Stimulated activated CD4-positive, alpha-beta T cell treated with anti-CD3 and anti-CD28 coated beads, TNF-alpha, amount 100 ng/mL, for 24 hours (primary cell): ENCODE data around the gene NKAPD1.
"Not testable (repeated sequence)": the region's sequence is repeated elsewhere in the genome, so short reads cannot be mapped to it uniquely, and the experiment has no call there.

ENCODE experiments used
- DNase-seq, 3 experiments: peaks; one replicate each; pipeline ENCODE4 v3.0.0-alpha.2; 2020; ENCODE audit warnings: low read depth in 3 of 3

NKAPD1 gene

DNA sequence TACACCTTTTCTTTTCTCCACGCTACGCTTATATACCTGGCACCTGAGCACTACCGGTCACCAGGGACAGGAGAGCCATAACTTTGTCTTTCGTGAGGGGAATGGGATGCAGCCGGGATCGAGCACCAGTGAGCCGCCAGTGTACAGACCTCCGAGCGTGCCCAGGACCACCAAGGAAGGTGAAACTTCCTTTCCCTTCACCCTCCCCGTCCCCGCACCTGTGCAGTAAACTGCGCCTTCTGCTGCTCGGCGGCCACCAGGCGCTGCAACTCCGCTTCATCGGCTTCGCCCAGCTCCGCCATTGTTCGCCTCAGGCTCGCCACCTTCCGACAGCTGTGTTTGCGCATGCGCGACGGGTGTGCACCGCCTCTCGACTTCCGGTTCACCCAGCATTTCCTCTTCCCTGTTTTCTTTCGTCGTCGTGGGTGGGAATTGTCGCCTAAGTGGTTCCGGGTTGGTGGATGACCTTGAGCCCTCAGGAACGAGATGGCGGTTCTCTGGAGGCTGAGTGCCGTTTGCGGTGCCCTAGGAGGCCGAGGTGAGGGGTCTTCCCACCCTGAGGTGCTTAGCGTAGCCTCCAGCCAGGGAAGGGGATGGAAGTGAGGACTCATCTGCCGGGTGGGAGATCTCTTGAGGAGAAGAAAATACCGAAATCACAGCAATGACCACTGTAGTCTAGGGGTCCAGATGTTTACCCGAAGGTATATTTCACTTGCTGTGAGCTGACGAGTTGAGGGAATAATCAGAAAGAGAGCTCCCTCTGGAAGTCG, 12.5 kb downstream of the NKAPD1 start, which contains the start of the genes SDHD and TIMM8B:
TSS of gene SDHD (plus strand) at position 452 of the 770 bp plus-strand sequence. CDS start at position 487, 35 bp downstream.
TSS of gene TIMM8B (minus strand) at position 335 of the 770 bp plus-strand sequence. CDS start at position 302, 33 bp downstream.
- DNase-seq: peak; percentile 89 to 96 (median 92)

DNA sequence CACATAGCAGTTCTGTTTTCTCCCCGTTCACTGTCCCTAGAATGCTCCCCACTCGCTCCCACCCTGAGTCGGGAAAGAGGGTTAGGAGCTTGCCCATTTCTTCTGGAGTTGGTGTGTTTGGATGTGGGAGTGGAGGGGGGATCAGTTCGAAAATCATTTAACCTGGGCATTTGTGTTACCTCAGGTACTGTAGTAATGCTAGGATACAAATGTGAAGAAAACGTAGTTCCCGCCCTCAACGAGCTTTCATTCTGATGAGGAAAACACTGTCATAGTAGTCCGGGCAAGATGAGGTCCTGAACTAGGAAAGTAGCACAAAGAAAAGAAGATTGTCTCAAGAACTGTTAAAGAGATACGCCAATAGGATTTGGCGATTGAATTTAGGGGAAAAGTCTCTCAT, 13.1 kb downstream of the NKAPD1 start:
- DNase-seq: no peak

DNA sequence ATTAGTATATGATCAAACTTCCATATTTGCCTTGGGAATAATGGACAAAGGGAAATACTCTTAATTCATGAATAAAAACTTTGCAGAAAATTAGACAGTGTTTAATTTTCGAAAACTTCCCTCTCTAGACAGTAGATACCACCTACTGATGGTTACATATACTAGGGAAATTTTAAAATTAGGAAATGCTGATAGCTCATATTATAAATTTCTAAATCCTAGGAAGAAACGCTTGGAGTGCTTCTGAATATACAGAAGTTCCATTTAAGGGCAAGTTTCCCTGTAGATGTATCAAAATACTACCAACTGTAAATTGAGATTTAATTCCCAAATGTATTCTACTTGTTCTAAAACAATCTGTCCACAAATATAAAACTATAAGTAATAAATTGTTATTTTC, 21.2 kb downstream of the NKAPD1 start:
- DNase-seq: not testable (repeated sequence)

DNA sequence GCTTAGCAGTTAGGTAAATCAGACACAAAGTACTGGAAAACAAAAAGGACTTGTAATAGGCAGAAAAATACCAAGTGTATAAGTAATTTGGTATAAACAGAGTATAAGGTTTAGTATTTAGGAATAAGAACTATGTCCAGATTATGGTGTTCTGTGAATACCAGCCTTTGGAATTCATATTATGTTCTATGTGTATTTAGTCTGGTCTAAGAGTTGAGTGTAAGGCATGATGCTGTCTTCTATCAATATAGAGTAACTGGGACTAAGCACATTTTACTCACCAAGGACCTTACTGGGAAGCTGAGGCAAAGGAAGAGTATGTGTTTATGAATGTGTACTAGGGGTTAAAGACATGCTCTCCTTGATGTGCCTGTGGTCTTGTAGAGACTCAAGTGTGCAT, 22.1 kb downstream of the NKAPD1 start:
- DNase-seq: no peak

DNA sequence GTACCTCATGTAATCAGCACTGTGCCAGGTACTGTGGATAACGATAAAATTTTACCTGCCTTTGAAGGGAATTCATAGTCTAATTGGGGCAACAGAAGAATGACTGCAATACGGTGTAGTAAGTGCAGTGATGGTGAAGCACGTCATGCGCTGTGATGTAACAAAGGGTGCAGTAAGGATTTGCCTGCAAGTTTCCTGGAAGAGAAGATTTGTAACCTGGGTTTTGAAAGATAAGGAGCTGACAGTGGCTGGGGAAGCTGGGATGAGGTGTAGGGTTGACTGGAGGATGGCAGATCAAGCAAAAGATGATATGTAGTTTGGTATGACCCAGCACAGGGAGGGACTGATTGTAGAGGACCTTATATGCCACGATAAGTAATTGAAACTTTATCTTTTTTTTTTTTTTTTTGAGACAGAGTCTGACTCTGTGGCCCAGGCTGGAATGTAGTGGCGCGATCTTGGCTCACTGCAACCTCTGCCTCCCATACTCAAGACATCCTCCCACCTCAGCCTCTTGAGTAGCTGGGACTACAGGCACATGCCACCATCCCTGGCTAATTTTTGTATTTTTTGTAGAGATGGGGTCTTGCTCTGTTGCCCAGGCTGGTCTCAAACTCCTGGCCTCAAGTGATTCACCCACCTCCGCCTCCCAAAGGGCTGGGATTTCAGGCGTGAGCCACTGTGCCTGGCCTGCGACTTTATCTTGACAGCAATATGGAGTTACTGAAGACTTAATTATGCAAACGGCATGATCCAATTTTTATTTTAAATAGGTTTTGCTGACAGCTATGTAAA, 23.8 kb downstream of the NKAPD1 start:
- DNase-seq: no peak

DNA sequence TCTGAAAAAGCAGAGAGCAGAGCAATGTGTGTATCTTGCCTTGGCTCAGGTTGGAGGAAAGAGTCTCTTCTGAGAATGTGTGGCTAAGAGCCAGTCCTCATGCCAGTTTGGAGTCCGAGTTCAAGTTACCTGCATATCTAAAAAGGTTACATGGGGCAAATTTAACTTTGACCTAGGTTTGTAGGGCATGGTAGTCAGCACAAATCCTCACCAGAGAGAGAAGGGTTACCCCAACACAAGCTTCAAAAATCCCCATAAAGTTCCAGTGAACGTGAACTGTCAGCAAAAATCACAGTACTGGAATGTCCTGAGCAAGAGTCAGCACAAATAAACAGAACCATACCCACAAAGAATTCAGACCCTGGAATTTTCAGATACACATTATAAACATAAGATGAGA, 26.4 kb downstream of the NKAPD1 start:
- no peak for DNase-seq

DNA sequence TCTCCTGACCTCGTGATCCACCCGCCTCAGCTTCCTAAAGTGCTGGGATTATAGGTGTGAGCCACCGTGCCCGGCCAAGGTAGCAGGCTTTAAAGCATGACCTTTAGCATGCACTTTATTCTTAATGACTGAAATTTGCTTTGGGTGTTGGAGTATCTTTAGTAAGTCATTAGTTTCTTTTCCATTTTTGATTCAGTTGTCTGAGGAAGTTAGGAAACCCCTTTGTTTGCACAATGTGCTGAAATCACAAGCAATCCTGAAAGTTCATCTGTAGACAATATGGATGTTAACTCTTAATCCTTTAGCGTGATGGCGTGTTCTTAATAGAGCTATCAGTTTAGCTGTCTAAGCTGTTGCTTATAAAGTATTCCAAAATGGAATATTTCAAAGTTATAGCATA, 29.3 kb downstream of the NKAPD1 start:
- DNase-seq: no peak

DNA sequence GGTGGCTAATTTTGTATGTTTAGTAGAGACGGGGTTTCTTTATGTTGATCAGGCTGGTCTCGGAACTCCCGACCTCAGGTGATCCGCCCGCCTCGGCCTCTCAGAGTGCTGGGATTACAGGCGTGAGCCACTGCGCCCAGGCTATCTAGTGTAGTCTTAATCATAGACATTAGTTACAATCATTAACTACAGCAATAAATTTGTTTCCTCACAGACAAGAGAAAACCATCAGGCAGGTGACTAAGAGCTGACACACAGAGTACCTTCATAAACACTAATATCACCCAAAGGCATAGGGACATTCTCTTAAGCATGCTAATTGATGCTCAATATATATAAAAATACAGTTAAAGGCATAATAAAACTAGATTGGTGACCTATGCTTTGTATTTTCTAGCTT, 32.0 kb downstream of the NKAPD1 start:
- no peak for DNase-seq

DNA sequence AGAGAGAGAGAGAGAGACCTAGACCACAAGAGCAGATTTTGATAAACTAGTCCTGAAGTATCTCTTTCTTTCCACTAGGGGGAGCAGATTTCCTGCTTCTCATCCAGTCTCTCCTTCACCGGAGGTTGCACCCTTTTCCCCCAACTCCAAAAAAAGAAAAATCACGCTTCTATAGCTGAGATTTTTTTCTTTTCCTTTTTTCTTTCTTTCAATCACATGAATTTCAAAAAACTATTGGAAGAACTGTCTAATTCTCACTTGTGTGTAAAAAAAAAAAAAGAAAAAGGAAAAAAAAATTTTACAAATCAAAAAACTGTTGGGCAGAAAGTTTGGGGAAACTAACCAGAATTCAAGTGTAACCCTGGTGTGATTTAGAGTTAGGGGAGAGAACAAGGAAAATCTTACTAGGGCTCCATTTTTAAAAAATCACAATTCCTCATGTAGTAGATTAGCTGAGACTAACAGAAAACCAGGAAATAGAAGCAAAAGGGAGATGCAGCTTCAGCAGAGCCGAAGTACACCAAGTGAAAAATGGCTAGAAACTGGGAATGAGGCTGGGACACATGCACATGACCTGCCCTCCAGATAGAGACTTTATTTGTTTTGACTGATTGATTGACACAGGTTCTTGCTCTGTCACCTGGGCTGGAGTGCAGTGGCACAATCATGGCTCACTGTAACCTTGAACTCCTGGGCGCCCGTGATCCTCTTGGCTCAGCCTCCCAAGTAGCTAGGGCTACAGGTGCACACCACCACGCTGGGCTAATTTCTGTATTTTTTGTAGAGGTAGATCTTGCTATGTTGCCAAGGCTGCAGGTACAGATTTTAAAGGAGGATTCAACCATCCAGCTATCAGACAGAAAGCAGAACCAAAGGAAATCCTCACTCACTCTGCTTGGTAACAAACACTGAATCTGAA, 39.7 kb downstream of the NKAPD1 start:
- no peak for DNase-seq

DNA sequence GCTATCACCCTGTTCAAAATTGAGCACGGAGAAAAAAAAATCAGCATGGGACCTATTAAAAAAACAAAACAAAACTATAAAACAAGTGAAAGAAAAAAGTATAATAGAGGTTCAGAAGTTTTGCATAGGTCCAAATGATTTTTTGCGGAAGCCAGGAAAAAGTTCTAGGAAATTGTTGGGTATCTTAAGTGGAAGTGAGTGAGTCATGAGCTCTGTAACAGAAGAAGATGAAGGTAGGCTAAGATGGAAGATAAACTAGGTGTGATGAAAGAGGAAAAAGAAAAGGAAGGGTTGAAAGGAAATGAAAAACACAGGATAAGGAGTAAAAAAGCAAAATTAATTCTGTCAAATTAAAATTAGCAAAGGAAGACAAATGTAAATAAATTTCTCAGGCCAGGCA, 40.4 kb downstream of the NKAPD1 start:
- no peak for DNase-seq

DNA sequence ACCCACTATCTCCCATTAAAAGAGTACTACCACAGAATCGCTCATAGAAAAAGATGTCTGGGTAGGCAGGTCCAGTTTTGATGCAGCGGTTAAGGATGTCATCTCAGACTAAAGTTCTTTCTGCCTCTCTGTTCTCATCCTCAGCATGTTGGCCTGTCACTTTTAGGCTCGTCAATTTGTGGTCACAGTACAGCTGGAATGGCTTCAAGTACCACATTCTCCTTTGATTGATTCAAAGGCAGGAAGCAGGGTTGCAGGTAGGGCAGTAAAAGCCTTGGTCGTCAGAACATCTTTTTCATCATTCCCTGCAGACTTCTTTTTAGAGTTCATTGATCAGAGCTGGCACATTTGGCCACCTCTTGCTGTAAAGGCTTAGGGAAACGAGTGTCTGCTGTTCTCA, 41.3 kb downstream of the NKAPD1 start:
- no peak for DNase-seq

DNA sequence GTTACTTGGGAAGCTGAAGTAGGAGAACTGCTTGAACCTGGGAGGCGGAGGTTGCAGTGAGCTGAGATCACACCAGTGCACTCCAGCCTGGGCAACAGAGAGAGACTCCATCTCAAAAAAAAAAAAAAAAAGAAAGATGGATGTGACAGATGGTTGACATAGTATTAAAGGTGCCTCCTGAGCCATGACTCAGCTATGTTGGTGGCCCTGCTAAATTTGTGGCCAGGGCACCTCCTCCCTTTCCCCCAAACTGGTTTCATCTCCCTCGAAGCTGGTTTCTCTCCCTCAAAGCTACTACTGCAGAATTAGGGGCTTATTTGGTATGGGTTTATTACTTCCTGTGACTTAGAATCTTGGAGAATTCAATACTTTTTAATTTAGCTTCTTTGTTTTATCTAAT, 44.1 kb downstream of the NKAPD1 start:
- no peak for DNase-seq

DNA sequence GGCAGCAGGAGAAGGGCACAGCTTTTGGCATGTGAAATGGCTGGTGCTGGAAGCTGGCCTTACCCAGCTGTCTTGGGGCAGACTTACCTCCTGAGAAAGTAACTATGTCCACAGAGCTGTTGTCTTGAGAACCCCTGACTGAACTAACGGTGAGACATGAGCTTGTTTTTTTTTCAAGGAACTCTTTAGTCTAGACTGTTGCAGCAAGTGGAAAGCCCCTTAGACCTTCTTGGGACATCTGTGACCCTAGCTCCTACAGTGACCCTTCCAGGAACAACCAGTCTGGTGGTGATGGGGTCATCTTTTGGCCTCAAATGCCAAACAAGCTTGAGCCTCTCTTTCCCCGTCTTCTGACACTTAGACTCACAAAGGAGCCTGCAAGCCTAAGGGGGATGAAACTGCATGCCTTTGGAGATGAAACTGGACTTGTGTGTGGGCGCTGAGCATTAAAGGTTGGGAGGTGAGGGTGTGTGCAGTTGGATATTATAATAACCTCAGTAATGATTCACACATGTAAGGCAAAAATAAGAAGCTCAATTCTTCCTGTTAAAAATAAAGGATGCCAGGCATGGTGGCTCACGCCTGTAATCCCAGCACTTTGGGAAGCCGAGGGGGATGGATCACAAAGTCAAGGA, 48.0 kb downstream of the NKAPD1 start:
- DNase-seq: no peak

DNA sequence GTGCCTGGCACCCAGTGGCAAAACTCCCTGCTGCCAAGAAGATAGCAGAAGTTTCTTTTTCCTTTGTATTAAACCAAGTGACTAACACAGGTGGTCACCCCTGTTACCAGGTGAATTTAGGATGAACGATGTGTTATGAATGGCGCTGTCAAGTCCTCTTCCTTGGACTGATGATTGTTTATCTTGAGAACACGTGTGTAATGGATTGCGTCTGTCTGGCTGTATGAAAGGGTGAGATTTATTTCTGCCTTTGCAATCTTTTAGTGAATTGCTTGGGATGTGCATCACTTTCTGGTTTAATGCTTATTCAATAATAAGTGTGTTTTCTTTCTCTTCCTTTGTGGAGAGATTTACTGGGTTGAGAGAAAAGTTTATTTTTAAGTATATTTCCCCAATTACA, 49.0 kb downstream of the NKAPD1 start:
- DNase-seq: no peak

DNA sequence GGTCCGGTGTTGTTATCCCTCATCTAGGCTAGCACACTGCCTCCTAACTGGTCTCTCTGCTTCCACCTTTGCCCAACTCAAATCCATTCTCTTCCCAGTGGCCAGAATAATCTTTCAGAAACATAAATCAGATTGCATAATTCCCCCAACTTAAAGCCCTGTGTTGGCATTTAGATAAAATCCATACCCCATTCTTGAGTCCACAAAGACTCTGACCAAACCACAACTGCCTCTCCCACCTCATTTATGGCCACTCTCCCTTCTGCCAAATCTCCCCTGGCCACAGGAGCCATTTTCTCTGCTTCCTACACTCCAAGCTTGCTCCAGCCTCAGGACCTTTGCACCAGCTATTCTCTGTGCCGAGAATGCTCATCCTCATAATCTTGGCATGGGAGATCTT, 53.0 kb downstream of the NKAPD1 start:
- no peak for DNase-seq

DNA sequence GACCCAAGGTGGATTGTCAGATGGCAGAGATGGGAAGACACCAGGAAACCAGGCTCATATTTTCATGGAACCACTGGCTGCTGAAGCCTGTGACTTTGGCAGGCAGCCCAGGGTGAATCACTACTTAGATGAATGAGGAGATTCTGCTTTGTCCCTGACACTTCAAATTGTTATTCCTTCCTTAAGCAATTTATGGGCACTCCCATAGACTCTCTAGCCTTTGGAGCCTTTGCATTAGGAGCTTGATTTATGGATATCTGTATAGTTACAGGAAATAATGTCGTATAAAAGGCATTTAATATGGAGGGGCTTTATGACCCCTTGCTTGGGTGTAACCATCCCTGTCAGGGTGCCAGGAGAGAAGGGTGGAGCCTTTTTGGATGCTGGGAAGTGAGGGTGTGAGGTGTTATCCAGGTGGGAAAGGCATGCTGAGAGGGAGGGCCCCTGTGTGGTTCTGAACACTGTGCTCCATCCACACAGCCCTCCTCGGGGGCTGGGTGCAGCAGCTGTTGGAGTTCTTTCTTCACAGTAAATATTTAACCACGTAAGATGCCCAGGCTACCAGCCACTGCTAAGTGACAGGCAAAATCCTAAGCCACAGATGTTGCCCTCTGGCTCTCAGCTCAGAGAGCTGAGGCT, 54.5 kb downstream of the NKAPD1 start:
- no peak for DNase-seq

DNA sequence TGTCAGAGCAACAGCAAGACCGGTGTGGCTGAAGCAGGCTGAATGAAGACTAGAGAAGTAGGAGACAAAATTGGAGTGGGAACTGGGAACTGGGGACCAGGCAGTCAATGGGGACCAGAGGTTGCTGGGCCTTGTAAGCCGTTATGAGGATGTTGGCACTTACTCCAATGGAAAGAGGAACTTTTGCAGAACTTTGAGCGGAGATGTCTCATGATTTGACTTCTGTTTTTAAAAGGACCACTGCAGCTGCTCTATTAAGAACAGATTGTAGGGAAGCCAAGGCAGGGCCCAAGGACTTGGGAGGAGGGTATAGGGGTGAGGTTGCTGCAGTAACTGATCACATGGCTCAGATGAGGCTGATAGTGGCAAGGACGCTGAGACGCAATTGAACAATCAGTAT, 55.6 kb downstream of the NKAPD1 start:
- no peak for DNase-seq

DNA sequence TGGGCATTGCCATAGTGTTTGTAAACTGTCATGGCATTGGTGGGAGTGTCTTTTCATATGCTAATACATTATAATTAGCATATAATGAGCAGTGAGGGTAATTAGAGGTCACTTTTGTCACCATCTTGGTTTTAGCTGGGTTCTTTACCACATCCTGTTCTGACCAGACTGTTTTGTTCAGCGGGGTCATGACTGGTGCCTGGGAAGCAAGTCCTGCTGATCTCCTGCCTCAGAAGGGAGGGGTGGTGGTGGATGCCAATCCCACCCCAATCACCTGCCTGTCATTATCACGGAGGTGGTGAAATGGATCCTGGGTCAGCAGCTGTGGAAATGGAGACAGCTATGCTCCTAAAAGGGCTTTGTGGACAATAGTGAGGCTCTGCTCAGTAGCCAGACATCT, 58.6 kb downstream of the NKAPD1 start:
- DNase-seq: no peak

DNA sequence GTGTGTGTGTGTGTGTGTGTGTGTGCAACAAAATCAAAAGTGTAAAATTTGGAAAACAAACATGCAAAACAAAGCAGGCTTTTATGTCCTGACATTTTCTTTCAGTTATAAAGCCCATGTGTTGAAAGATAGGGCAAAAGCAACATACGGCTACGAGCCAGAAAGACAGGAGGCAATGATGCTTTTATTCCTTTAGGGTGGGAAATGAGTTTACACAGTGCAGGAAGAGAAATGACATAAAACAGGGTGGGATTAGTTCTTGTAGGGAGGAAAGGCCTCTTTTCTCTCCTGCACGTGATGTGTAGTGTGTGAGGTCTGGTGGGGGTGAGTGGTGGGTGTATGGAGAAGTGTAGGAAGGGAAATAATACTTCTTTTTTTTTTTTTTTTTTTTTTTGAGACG, 60.4 kb downstream of the NKAPD1 start:
- no peak for DNase-seq
